GM12873 (cell line): ENCODE data around the gene ITGB5.
A peak's percentile ranks its signal among the peaks of the same experiment; 100 is the strongest.

Experiments
- TF ChIP-seq, protein P1 (sequence below): IDR thresholded peaks from 2 replicates; pipeline ENCODE4 v1.5.1; 2012; ENCODE audit warnings: low read depth, mild to moderate bottlenecking, moderate library complexity, low read length, control low read depth; ENCODE audit not compliant: insufficient read depth; ENCODE audit errors: missing control alignments

Gene ITGB5

DNA sequence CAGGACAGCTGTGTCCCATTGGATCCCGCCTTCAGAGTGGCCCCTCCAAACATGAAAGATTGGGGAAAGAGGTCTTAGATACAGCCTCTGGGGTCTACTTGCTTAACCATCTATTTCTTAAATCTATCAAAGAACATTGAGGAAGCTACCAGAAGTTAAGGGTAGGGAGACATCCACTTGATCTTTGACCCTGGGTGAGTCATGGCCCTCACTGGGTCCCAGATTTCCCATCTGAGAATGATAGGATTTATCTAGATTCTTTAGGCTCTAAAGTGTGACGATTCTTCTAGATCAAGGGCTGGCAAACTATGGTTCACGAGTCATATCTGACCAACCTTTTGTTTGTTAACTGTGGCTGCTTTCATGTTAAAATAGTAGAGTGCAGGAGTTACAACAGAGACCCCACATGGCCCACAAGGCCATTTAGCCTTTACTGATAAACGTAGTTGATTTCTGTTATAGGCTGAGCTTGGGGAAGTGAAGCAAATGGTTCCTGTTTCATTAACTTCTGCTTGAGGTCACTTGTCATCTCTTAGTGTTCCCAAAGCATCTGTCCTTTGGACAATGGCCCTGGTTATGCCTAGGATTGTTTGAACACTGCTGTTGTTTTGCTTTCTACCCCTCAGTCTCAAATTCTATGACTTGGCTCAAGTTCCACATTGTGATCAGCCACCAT is 39.4 kb upstream of the ITGB5 start:
- TF ChIP-seq, protein P1, sequence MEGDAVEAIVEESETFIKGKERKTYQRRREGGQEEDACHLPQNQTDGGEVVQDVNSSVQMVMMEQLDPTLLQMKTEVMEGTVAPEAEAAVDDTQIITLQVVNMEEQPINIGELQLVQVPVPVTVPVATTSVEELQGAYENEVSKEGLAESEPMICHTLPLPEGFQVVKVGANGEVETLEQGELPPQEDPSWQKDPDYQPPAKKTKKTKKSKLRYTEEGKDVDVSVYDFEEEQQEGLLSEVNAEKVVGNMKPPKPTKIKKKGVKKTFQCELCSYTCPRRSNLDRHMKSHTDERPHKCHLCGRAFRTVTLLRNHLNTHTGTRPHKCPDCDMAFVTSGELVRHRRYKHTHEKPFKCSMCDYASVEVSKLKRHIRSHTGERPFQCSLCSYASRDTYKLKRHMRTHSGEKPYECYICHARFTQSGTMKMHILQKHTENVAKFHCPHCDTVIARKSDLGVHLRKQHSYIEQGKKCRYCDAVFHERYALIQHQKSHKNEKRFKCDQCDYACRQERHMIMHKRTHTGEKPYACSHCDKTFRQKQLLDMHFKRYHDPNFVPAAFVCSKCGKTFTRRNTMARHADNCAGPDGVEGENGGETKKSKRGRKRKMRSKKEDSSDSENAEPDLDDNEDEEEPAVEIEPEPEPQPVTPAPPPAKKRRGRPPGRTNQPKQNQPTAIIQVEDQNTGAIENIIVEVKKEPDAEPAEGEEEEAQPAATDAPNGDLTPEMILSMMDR = no peak

DNA sequence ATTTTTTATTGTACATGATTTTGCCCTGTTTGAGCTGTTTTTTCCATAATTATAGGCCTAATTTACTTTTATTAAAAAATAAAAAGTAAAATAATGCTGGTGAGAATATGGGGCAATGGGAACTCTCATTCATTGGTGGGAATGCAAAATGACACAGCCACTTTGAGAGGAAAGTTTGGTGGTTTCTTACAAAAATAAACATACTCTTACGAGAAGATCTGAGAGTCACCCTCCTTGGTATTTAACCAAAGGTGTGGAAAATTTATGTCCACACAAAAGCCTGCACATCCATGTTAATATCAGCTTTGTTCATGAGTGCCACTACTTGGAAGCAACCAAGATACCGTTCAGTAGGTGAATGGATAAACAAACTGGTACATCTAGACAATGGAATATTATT is 37.6 kb upstream of the ITGB5 start:
- TF ChIP-seq, protein P1 = no peak

DNA sequence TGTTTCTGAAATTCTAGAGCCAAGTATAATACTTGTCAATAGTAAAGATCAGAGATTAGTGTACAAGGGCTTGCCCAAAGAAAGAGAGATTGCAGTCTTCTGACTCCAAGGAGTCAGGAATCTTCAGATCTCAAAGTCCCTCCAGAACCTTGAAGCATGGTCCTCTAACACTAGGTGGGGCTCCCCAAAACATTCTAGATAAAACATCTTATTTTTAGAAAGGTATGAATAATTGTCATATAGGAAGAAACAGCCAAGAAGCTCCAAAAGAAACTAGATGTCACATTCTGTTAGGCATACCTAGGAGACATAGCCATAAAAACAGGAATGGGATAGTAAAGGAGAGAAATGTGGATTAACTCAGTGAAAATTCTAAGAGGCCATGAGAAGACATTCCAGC is 36.7 kb upstream of the ITGB5 start:
- TF ChIP-seq, protein P1 = peak; percentile 20

DNA sequence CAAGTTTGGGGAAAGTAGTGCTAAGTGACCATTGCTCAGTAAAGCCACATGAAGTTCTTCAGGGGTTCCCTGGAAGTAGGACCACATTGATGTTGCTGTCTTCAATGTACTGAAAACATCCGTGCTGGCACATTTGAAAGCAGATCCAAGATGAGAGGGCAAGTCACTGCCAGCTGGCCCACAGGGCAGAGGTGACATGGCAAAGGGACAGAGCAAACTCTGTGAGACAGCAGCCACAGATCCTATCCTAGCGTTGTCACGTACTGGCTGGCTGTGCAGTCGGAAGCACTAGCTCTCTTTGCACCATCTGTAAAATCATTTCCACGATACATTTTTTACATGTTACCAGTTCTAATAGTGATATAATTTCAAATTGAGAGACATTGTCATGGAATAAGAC is 33.6 kb upstream of the ITGB5 start:
- TF ChIP-seq, protein P1 = no peak

DNA sequence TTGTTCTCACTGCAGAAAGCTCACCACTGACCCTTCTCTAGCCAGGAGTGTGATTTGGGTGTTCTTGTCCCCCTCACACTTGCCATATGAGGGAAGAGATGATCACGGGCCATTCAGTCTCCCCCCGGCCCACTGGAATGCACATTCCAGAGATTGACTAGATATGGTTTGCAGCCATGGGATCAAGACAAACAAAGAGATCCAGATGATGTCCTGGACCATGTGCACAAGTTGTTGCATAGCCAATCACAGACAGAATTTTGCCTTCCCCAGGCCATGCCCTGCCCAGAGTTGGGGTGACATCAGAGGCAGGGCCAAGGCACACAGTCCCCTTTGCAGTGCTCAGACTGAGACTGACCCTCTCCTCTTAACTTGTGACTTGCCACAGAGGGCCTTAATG is 32.6 kb upstream of the ITGB5 start:
- TF ChIP-seq, protein P1 = no peak

DNA sequence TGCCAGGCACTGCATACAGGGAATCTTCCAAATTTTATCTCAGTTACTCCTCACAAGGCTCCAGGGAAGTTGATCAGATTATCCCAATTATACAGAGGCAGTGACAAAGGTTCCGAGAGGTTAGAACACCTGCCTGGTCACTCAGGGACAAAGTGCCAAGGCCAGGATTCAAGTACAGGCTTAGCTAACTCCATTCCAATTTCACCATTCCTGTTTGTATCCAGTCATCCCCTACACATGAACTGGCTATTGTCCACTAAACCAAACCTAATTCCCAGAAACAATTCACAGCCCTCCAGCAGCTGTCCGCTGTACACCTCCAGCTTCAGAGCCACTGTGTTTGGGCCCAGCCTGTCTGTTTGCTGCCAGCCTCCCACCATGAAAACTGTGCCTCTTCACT is 31.4 kb upstream of the ITGB5 start:
- TF ChIP-seq, protein P1 = no peak

DNA sequence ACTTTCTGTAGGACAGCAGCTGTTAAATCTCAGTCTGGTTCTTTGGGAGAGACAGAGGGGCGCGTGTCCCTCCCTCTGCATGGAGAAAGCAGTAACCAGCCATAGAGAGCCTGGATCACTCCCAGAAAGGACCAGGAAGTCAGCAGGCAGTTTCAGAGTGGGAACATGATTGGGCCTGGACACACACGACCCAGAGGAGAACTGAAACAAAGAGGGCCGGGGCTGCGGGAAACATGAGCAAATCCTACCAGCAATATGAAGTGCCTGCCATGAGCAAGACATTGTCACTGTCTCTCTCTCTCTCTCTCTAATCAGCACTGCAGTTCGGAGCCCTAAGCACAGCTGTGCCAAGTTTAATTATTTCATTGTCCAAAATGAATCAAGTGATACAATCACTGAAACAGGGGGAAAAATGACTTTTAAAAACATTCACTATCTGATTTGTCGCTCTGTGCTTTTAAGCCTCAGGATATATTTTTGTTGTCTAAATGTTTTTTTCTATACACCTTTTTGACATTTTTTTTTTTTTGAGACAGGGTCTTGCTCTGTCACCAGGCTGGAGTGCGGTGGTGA is 29.8 kb upstream of the ITGB5 start:
- TF ChIP-seq, protein P1 = no peak
